ENCODE results near the gene MELTF.

The MELTF gene

GRCh38 chr3:197008436-197009209, 21.0 kb downstream of the MELTF start:
- DNase-seq = no peak

- DNase-seq = no peak
Observed at GRCh38 chr3:197007953-197008352, 21.7 kb downstream of the MELTF start.

- DNase-seq = no peak
Observed at GRCh38 chr3:197007296-197007940, 22.2 kb downstream of the MELTF start.

GRCh38 chr3:197006860-197007259, 22.8 kb downstream of the MELTF start:
- no peak for DNase-seq

GRCh38 chr3:197006446-197006845, 23.2 kb downstream of the MELTF start:
- no peak for DNase-seq

- DNase-seq = no peak
Observed at GRCh38 chr3:197003461-197004385, 25.9 kb downstream of the MELTF start.

- peak; percentile 80 for DNase-seq
Observed at GRCh38 chr3:197002701-197003454, 26.7 kb downstream of the MELTF start.

GRCh38 chr3:197001972-197002700, 27.5 kb downstream of the MELTF start:
- DNase-seq = no peak

GRCh38 chr3:197001106-197001971, 28.3 kb downstream of the MELTF start:
- no peak for DNase-seq

- no peak for DNase-seq
Observed at GRCh38 chr3:197000211-197000610, 29.4 kb downstream of the MELTF start.

- DNase-seq = no peak
Observed at GRCh38 chr3:196998966-196999760, 30.5 kb downstream of the MELTF start.

GRCh38 chr3:196997311-196997710, 32.3 kb downstream of the MELTF start:
- no peak for DNase-seq

- DNase-seq = no peak
Observed at GRCh38 chr3:196996454-196997265, 33.0 kb downstream of the MELTF start.

GRCh38 chr3:196995646-196996355, 33.8 kb downstream of the MELTF start:
- DNase-seq = no peak

GRCh38 chr3:196995027-196995426, 34.6 kb downstream of the MELTF start:
- DNase-seq = no peak

- no peak for DNase-seq
Observed at GRCh38 chr3:196994056-196994455, 35.6 kb downstream of the MELTF start.

GRCh38 chr3:196992461-196993065, 37.1 kb downstream of the MELTF start:
- DNase-seq = no peak

All from effector CD8-positive, alpha-beta T cell (primary cell).